Nephron (organoid): ENCODE data around the gene INSL3.

Experiments
- H3K27ac Mint-ChIP-seq, 3 experiments: 2 replicates each; pipeline ENCODE4 v1.8.0; 2020; ENCODE audit warnings: mixed read lengths in 3 of 3, mild to moderate bottlenecking in 2 of 3, moderate library complexity in 1 of 3
- H3K27me3 Mint-ChIP-seq: 2 replicates; pipeline ENCODE4 v1.8.0; 2021; ENCODE audit warnings: low read depth, mild to moderate bottlenecking, moderate library complexity, mixed read lengths
- H3K36me3 Mint-ChIP-seq: 2 replicates; pipeline ENCODE4 v1.8.0; 2020; ENCODE audit warnings: low read depth, mixed read lengths
- H3K4me1 Mint-ChIP-seq: 2 replicates; pipeline ENCODE4 v1.8.0; 2020; ENCODE audit warnings: mixed read lengths
- H3K4me3 Mint-ChIP-seq, 3 experiments: 2 replicates each; pipeline ENCODE4 v1.8.0; 2020; ENCODE audit warnings: mild to moderate bottlenecking in 3 of 3, mixed read lengths in 3 of 3, moderate library complexity in 2 of 3
- H3K9me3 Mint-ChIP-seq: 2 replicates; pipeline ENCODE4 v1.8.0; 2020; ENCODE audit warnings: mixed read lengths
- TF ChIP-seq, protein P1 (sequence below), 3 experiments: fragments of 200-600 bp; sonication (generic); IDR thresholded peaks; one replicate each; pipeline ENCODE4 v1.5.0; 2021; ENCODE audit warnings: antibody characterized with exemption in 3 of 3; ENCODE audit not compliant: unreplicated experiment in 3 of 3

Gene INSL3

DNA sequence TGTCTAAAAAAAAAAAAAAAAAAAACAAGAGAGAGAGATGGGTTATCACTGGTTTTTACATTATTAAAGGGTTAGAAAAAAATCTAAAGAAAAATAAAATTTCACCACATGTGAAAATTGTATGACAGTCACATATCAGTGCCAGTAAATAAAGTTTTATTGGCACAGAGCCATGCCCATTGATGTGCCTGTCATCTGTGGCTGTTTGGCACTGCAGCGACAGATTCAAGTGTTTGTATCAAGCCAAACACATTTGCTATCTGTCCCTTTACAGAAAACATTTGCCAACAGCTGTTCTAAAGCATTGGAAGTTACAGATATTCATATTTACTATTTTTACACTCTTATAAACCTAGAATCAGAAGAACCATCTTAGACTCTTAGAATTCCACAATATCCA lies 53.8 kb downstream of the INSL3 start:
- no peaks in the 10 kb centered on the region for H3K4me1 Mint-ChIP-seq

GRCh38 chr19:17766543-17767131 lies 54.7 kb downstream of the INSL3 start:
- Mint-ChIP-seq H3K4me1 (no peaks in the 10 kb centered on the region), H3K9me3 (no peaks in the 10 kb centered on the region), H3K36me3 (no peaks in the 10 kb centered on the region), H3K4me3 (peak overlapping the region in 2 of 3 experiments; percentile 31 to 47), H3K27me3 (peaks cover 4% of the 10 kb centered on the region), H3K27ac (no peak overlapping the region)
- TF ChIP-seq, protein P1, sequence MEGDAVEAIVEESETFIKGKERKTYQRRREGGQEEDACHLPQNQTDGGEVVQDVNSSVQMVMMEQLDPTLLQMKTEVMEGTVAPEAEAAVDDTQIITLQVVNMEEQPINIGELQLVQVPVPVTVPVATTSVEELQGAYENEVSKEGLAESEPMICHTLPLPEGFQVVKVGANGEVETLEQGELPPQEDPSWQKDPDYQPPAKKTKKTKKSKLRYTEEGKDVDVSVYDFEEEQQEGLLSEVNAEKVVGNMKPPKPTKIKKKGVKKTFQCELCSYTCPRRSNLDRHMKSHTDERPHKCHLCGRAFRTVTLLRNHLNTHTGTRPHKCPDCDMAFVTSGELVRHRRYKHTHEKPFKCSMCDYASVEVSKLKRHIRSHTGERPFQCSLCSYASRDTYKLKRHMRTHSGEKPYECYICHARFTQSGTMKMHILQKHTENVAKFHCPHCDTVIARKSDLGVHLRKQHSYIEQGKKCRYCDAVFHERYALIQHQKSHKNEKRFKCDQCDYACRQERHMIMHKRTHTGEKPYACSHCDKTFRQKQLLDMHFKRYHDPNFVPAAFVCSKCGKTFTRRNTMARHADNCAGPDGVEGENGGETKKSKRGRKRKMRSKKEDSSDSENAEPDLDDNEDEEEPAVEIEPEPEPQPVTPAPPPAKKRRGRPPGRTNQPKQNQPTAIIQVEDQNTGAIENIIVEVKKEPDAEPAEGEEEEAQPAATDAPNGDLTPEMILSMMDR (IDR thresholded peaks at IDR 0.05; ENCODE audit: unreplicated experiment in 3 of 3), result peak; percentile 64 to 77 (median 74)

More for the DNA sequence above, 53.8 kb downstream of the INSL3 start:
- H3K4me3 Mint-ChIP-seq, result no peak overlapping the region
- H3K9me3 Mint-ChIP-seq, result no peaks in the 10 kb centered on the region
- H3K36me3 Mint-ChIP-seq, result no peaks in the 10 kb centered on the region
- H3K27me3 Mint-ChIP-seq, result peaks cover 4% of the 10 kb centered on the region
- H3K27ac Mint-ChIP-seq, result no peak overlapping the region
- TF ChIP-seq, protein P1 (IDR thresholded peaks at IDR 0.05; ENCODE audit: unreplicated experiment in 3 of 3), result no peak
